Dermis microvascular lymphatic vessel endothelial cell (primary cell): Measurements from ENCODE around the gene PIP5K1C. TPM values are rescaled to one million over a fixed set of nuclear protein-coding genes. Genes with fewer than 3 reads are reported as not detected.
"Not testable (repeated sequence)": the region's sequence is repeated elsewhere in the genome, so short reads cannot be mapped to it uniquely, and the experiment has no call there.

ENCODE experiments used
- DNase-seq, 2 donors: peaks; one replicate each; pipeline versions ENCODE4 v3.0.0 to v3.0.0-alpha.2; 2010; ENCODE audit warnings: low read depth in 2 of 2
- total RNA-seq: library from RNA; depleted of rRNA; stranded (reverse); fragments of >200 nt; gene quantifications from 2 replicates; pipeline ENCODE4 v1.2.1, GENCODE V29; 2014

Gene PIP5K1C
- total RNA-seq, 1 donor from 2014 or later: 19.4 TPM

DNA sequence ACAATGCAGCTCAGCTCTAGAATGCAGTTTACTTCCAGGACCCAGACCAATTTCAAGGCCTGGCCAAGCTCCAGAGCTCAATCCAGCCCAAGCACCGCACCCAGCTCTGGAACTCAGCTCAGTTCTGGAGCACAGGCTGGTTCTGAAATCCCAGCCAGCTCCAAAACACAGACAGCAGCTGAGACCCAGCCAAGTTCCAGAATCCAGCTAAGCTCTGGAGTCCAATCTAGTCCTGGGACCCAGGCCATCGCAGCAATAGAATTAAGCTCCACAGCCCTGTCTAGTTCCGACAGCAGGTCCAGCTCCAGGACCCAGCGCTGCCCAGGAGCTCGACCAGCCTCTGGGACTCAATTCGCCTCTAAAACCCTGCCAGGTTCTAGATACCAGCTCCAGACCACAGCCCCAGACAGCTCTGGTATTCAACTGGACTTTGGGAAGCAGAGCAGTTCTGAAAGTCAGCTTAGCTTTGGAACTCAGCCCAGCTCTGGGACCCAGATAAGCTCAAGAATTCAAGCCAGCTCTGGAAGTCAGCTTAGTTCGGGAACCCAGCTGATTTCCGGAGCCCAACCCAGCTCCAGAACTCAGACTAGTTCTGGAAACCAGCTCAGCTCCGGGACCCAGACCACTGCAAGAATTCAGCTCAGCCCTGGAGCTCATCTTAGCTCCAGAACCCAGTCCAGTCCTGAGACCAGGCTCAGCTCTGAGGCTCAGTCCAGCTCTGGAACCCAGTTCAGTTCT, 108.2 kb downstream of the PIP5K1C start:
- DNase-seq: no peak

DNA sequence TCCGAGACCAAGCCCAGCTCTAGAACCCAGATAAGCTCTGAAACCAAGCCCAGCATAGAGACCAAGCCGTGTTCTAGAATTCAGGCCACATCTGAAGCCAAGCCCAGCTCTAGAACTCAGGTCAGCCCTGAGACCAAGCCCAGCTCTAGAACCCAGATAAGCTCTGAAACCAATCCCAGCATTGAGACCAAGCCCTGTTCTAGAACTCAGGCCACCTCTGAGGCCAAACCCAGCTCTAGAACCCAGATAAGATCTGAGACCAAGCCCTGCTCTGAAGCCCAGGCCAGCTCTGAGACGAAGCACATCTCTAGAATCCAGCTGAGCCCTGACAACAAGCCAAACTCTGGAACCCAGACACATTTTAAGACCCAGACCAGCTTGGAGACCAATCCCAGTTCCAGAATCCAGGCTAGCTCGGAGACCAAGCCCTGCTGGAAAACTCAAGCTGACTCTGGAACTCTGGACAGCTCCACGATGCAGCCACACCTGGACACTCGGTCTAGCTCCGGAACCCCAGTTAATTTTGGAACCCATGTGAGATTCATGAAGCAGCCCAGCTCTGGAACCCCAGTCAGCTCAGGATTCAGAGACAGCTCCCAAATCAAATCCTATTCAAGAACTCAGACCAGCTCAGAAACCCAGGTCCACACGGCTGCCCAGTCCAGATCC, 109.1 kb downstream of the PIP5K1C start:
- no peak for DNase-seq

DNA sequence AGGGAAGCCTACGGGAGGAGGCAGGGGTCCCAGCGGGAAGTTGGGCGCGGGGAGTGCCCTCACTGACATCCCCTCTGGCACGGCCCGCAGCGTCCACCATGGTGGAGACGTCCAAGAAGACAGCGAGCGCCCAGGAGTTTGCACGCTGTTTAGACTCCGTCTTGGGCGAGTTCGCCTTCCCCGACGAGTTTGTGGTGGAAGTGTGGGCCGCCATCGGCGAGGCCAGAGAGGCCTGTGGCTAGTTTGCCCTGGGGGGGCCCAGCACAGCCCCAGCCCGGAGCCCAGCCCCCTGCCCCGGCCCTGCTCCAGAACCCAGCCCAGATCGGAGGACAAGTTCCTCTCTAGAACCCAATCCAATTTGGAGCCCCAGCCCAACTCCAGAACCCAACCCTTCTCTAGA, 110.3 kb downstream of the PIP5K1C start:
- no peak for DNase-seq

DNA sequence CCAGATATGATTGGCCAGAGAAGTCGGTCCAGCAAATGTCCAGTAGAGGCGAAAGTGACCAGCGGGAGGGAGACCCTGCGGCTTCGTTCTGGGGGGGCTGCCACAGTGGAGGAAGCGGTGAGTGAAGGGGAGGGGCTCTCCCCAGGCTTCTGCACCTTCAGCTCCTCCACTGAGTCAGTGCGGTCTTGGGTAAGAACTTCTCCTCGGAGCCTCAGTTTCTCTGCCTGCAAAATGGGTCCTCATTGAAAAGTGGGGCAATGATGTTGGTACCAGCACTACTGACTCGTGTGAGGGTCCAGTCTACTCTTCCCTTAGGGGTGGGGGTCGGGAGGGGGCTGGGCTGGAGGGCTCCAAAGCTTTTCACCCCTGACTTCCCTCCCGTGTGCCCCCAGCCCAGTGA, 110.8 kb downstream of the PIP5K1C start:
- no peak for DNase-seq

DNA sequence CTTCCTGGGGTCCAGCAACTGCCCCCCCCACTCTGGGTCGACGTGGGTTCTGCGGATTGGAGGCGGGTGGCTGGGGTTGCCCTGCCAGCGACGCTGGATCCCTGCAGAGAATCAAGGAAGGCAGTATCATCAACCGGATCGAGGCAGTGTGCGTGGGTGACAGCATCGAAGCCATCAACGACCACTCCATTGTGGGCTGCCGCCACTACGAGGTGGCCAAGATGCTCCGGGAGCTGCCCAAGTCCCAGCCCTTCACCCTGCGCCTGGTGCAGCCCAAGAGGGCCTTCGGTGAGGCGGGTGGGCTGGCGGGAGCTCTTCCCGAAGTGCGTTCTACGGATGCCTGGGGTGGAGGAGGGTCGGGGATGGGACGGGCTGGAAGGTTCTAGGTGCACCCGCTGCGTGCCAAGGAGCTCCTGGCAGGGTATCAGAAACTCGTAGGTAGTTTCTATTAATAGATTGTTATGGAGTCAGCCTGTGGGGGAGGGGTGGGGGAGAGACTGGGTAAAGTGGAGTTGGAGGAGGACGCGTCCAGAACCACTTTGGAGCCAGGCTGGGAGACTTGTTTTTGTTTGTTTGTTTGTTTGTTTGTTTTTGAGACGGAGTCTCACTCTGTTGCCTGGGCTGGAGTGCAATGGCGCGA, 113.4 kb downstream of the PIP5K1C start:
- no peak for DNase-seq

DNA sequence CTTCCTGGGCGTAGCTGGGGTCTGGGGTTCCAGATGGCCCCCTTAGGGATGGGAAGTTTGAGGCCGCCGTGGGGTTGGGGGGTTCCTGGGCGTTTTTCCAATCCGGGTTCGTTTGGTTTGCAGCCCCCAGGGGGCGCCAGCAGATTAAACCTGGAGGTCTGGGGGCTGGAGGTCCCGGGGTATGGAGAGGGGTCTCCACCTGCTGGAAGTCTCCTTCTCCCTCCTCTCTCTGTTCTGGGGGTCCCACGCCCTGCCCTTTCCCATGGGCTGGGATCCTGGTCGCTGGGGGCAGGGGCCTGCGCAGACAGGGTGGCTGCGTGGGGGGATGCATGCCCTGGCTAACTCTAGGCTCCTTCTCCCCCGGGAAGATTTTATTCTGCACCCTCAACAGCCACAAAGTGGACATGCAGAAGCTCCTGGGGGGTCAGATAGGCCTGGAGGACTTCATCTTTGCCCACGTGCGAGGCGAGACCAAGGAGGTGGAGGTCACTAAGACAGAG, 114.1 kb downstream of the PIP5K1C start:
- DNase-seq: no peak

DNA sequence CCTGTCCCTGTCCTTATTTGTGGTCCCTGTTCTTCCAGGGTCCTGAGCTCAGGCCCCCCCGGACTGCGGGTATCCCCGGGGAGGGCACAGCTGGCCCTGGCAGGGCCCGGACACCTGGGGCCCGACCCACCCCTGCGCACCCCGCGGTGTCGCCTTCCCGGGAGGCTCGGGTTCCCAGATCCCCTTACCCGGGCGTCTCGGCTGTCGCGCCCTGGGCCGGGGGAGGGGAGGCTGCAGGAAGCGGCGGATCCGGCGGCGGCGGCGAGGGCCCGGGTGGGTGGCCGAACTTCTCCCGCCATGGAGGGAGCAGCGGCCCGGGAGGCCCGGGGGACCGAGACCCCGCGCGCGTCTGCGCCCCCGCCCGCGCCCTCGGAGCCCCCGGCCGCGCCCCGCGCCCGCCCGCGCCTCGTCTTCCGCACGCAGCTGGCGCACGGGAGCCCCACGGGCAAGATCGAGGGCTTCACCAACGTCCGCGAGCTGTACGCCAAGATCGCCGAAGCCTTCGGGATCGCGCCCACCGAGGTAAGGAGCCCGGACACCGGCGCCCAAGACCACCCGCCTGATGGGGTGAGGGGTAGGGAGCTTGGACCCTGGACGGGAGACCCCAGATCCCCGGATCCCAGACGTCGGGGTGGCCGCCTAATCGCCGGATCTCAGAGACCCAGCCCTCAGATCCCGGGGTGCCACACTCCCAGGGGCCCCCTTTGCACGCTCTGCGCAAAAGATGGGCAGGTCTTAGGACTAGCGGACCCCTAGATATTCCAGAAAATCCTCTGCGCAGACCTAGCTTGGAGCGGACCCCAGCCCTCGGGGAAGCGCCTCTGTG, 114.8 kb downstream of the PIP5K1C start, which contains the start of gene GIPC3:
GIPC3 (plus strand) TSS at position 178 of the 826 bp plus-strand sequence; CDS start at position 298, 120 bp downstream.
- no peak for DNase-seq

DNA sequence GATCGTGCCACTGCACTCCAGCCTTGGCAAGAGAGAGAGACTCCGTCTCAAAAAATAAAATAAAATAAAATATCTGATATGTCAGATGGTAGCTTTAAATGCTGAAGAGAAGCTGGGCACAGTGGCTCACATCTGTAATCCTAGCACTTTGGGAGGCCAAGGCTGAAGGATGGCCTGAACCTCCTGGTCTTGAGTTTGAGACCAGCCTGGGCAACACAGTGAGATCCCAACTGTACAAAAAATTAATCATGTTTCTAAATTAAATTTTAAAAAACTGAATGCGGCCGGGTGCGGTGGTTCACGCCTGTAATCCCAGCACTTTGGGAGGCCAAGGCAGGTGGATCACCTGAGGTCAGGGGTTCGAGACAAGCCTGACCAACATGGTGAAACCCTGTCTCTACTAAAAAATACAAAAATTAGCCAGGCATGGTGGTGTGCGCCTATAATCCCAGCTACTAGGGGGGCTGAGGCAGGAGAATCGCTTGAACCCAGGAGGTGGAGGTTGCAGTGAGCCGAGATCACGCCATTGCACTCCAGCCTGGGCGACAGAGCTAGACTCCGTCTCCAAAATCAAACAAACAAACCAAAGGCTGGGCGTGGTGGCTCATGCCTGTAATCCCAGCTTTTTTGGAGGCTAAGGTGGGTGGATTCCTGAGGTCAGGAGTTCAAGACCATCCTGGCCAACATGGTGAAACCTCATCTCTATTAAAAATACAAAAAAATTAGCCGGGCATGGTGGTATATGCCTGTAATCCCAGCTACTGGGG, 116.0 kb downstream of the PIP5K1C start:
- not testable (repeated sequence) for DNase-seq

DNA sequence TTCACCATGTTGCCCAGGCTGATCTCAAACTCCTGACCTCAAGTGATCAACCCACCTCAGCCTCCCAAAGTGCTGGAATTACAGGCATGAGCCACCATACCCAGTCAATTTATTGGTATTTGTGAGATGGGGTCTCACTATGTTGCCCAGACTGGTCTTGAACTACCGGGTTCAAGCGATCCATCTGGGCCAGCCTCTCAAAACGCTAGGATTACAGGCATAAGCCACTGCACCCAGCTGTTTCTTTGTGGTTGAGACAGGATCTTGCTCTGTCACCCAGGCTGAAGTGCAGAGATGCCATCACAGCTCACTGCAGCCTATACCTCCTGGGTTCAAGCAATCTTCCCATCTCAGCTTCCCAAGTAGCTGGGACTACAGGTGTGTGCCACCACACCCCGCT, 118.5 kb downstream of the PIP5K1C start:
- not testable (repeated sequence) for DNase-seq

Other genes starting within 250 kb of the PIP5K1C start
- gene SMIM24, start 219.9 kb downstream of the PIP5K1C start, total RNA-seq: not detected in 2 replicates
- gene SMIM44, start 217.0 kb downstream of the PIP5K1C start, total RNA-seq: not detected in 2 replicates
- gene DOHH, start 199.8 kb downstream of the PIP5K1C start, total RNA-seq: 8.6 and 13.9 TPM in 2 replicates
- gene FZR1, start 194.2 kb downstream of the PIP5K1C start, total RNA-seq: 28.4 and 29.8 TPM in 2 replicates
- gene TEKTIP1, start 161.3 kb downstream of the PIP5K1C start, total RNA-seq: not detected in 2 replicates
- gene MFSD12, start 142.9 kb downstream of the PIP5K1C start, total RNA-seq: 53.8 and 78.4 TPM in 2 replicates
- 58.9 and 73.7 TPM in 2 replicates for gene HMG20B, start 127.5 kb downstream of the PIP5K1C start, total RNA-seq
- 0.77 and 1.4 TPM in 2 replicates for gene GIPC3, start 115.0 kb downstream of the PIP5K1C start, total RNA-seq
- gene TBXA2R, start 93.6 kb downstream of the PIP5K1C start, total RNA-seq: 1.9 and 2.1 TPM in 2 replicates
- 18.6 and 25.8 TPM in 2 replicates for gene CACTIN, start 73.7 kb downstream of the PIP5K1C start, total RNA-seq
- under 0.01 TPM in 2 replicates for gene TJP3, start 7.9 kb upstream of the PIP5K1C start, total RNA-seq
- gene APBA3, start 61.2 kb upstream of the PIP5K1C start, total RNA-seq: 15.0 and 22.5 TPM in 2 replicates
- gene MRPL54, start 62.2 kb upstream of the PIP5K1C start, total RNA-seq: 45.1 and 72.9 TPM in 2 replicates
- gene RAX2, start 71.8 kb upstream of the PIP5K1C start, total RNA-seq: not detected in 2 replicates
- 0.64 and 0.76 TPM in 2 replicates for gene MATK, start 85.9 kb upstream of the PIP5K1C start, total RNA-seq
- gene ZFR2, start 168.6 kb upstream of the PIP5K1C start, total RNA-seq: 0.13 TPM in 1 of 2 replicates, not detected in the other
- gene ATCAY, start 180.2 kb upstream of the PIP5K1C start, total RNA-seq: under 0.01 TPM in 1 of 2 replicates, not detected in the other
- not detected in 2 replicates for gene NMRK2, start 232.6 kb upstream of the PIP5K1C start, total RNA-seq